K562 (cell line): Measurements from ENCODE around the gene ARMC2. TPM values are rescaled to one million over a fixed set of nuclear protein-coding genes. Genes with fewer than 3 reads are reported as not detected.

ENCODE experiments used
- ATAC-seq: fragments of 200-7000 bp; cut with Tn5 transposase; 3 replicates; pipeline ENCODE4 v1.9.1; 2020; ENCODE audit warnings: moderate library complexity
- BruUV-seq: library from RNA; stranded (reverse); fragments of 400-500 nt; replicated peaks from 2 replicates; lab custom pipeline; 2021; lab: Mats Ljungman, UMichigan
- CTCF ChIA-PET: fragments of 300-600 bp; formaldehyde crosslinking; extraction: SDS; loops from one replicate; lab custom pipeline; 2021; ENCODE audit warnings: low intra/inter-chr PET ratio; lab: Yijun Ruan, JAX
- POLR2A ChIA-PET: fragments of 300-600, 350-650 bp; sonication (Branson Sonifier 250); formaldehyde crosslinking; extraction: SDS; loops from one replicate; lab custom pipeline; 2021; ENCODE audit warnings: antibody characterized with exemption, inconsistent platforms; lab: Yijun Ruan, JAX
- DNase-seq, 4 experiments: peaks; one replicate each; pipeline versions ENCODE4 v3.0.0 to v3.0.0-alpha.2; 2011 to 2018; ENCODE audit warnings: low spot score in 3 of 4, mixed read lengths in 3 of 4; ENCODE audit errors: extremely low read depth in 1 of 4
- FAIRE-seq: peaks from 2 replicates; lab custom pipeline; 2011; peaks lifted over from hg19 to GRCh38; lab: Jason Lieb, UNC
- H2AFZ ChIP-seq: 2 replicates; pipeline ENCODE4 v1.6.0; 2011; ENCODE audit warnings: low read depth, low read length, control low read depth, inconsistent platforms
- H3K27ac ChIP-seq: fragments of 200-600 bp; 3 replicates; pipeline ENCODE4 v1.8.0; 2011; ENCODE audit warnings: low read depth, mild to moderate bottlenecking, control low read depth, inconsistent platforms, low read length, moderate library complexity, mixed read lengths; ENCODE audit errors: extremely low read depth
- H3K27me3 ChIP-seq, 2 experiments: fragments of 300-600 bp in 1 of 2; 2 replicates in 1 of 2; 3 replicates in 1 of 2; pipeline versions ENCODE4 v1.6.0 to v1.8.0; 2011; ENCODE audit warnings: inconsistent platforms in 2 of 2, low read length in 2 of 2, mild to moderate bottlenecking in 1 of 2, mixed read lengths in 1 of 2, moderate library complexity in 1 of 2; ENCODE audit not compliant: control insufficient read depth in 2 of 2, insufficient read depth in 2 of 2
- H3K36me3 ChIP-seq: fragments of 300-600 bp; 3 replicates; pipeline ENCODE4 v1.8.0; 2011; ENCODE audit warnings: mild to moderate bottlenecking, low read length, inconsistent platforms; ENCODE audit not compliant: control insufficient read depth, insufficient read depth
- H3K4me1 ChIP-seq, 2 experiments: fragments of 200-600 bp in 1 of 2; replicated peaks in 1 of 2; 2 replicates in 1 of 2; 3 replicates in 1 of 2; pipeline versions ENCODE4 v1.5.1 to v1.8.0; 2011; ENCODE audit warnings: inconsistent platforms in 2 of 2, low read length in 2 of 2, mild to moderate bottlenecking in 1 of 2, mixed read lengths in 1 of 2, moderate library complexity in 1 of 2; ENCODE audit not compliant: control insufficient read depth in 2 of 2, insufficient read depth in 2 of 2
- H3K4me2 ChIP-seq: 2 replicates; pipeline ENCODE4 v1.6.1; 2011; ENCODE audit warnings: low read length, control low read depth, inconsistent platforms, mixed read lengths; ENCODE audit not compliant: insufficient read depth
- H3K4me3 ChIP-seq: fragments of 200-600 bp; sonication (generic), shearing (Covaris generic); 2 replicates; pipeline ENCODE4 v1.5.1; 2016; ENCODE audit warnings: control low read depth, inconsistent platforms
- H3K79me2 ChIP-seq: fragments of 200-600 bp; 3 replicates; pipeline ENCODE4 v1.8.0; 2011; ENCODE audit warnings: low read length, inconsistent platforms; ENCODE audit not compliant: control insufficient read depth, insufficient read depth
- H3K9ac ChIP-seq, 2 experiments: 2 replicates each; pipeline versions ENCODE4 v1.6.0 to v1.6.1; 2011; ENCODE audit warnings: low read depth in 2 of 2, low read length in 2 of 2, control low read depth in 1 of 2, inconsistent platforms in 1 of 2, mild to moderate bottlenecking in 1 of 2, mixed read lengths in 1 of 2; ENCODE audit not compliant: insufficient read depth in 1 of 2
- H3K9me1 ChIP-seq: one replicate; pipeline ENCODE4 v1.6.0; 2011; ENCODE audit warnings: inconsistent platforms, mild to moderate bottlenecking, low read length, moderate library complexity; ENCODE audit not compliant: control insufficient read depth, insufficient read depth
- H3K9me3 ChIP-seq: replicated peaks from 2 replicates; pipeline ENCODE4 v1.5.1; 2011; ENCODE audit warnings: low read depth, low read length, inconsistent platforms; ENCODE audit not compliant: control insufficient read depth, insufficient read depth
- H4K20me1 ChIP-seq: replicated peaks from 2 replicates; pipeline ENCODE4 v1.6.1; 2011; ENCODE audit warnings: low read length, inconsistent platforms, mixed read lengths; ENCODE audit not compliant: control insufficient read depth, insufficient read depth
- ARNT ChIP-seq, 2 experiments: fragments of 450-650 bp; IDR thresholded peaks; 2 replicates each; pipeline ENCODE4 v1.6.1; 2016; ENCODE audit warnings: mild to moderate bottlenecking in 1 of 2
- ESRRA ChIP-seq: fragments of 450-650 bp; IDR thresholded peaks from 2 replicates; pipeline ENCODE4 v1.6.1; 2014; ENCODE audit warnings: low read depth, mild to moderate bottlenecking, moderate library complexity, borderline replicate concordance
- FIP1L1 ChIP-seq: fragments of 200-400 bp; formaldehyde crosslinking; IDR thresholded peaks from 2 replicates; pipeline ENCODE4 v1.6.1; 2018; ENCODE audit warnings: mild to moderate bottlenecking, low read depth, low read length; ENCODE audit not compliant: poor library complexity, severe bottlenecking
- HDAC3 ChIP-seq: fragments of 450-650 bp; IDR thresholded peaks from 2 replicates; pipeline ENCODE4 v1.6.1; 2018; ENCODE audit warnings: borderline replicate concordance, mild to moderate bottlenecking, moderate library complexity; ENCODE audit not compliant: partially characterized antibody
- MEIS2 ChIP-seq: fragments of 450-650 bp; IDR thresholded peaks from 2 replicates; pipeline ENCODE4 v1.6.1; 2014; ENCODE audit warnings: mild to moderate bottlenecking; ENCODE audit not compliant: partially characterized antibody
- NUFIP1 ChIP-seq: fragments of 450-650 bp; IDR thresholded peaks from 2 replicates; pipeline ENCODE4 v1.6.1; 2018; ENCODE audit not compliant: partially characterized antibody
- POLR3G ChIP-seq: IDR thresholded peaks from 2 replicates; pipeline ENCODE4 v1.6.1; 2011; ENCODE audit not compliant: insufficient read length, insufficient replicate concordance; ENCODE audit errors: extremely low read depth
- SLC30A9 ChIP-seq: fragments of 250-450 bp; sonication (Bioruptor Pico); IDR thresholded peaks from 2 replicates; pipeline ENCODE4 v1.8.0; 2022; ENCODE audit warnings: mild to moderate bottlenecking, moderate library complexity
- ZNF124 ChIP-seq: sonication (generic); formaldehyde crosslinking; IDR thresholded peaks from 2 replicates; pipeline ENCODE4 v1.8.1; 2022; ENCODE audit warnings: missing genetic modification reagents
- WGBS: fragments of 100-300 bp; shearing (Covaris generic); methylation state at CpG from one replicate; pipeline ENCODE4 v1.1.6; 2016; ENCODE audit warnings: low coverage, mixed read lengths; ENCODE audit not compliant: insufficient coverage; ENCODE audit errors: missing lambda C conversion rate; 5-methylcytosine and 5-hydroxymethylcytosine counted together
- in situ Hi-C: fragments of 300-500 bp; cut with MboI; formaldehyde crosslinking; loops from 4 replicates; pipeline ENCODE4 v1.15.0; 2018; ENCODE audit warnings: inconsistent platforms, mixed read lengths
- intact Hi-C: fragments of 100-400 bp; cut with micrococcal nuclease; formaldehyde crosslinking; loops from 2 replicates; pipeline ENCODE4 v1.14.2; 2022
- polyA plus RNA-seq, 8 experiments: library from polyadenylated mRNA; depleted of rRNA in 4 of 8; stranded (reverse) in 5 of 8; unstranded in 3 of 8; fragments of >200 nt; fragmentation: Nextera tagmentation in 2 of 8; fragmentation: Illumina TruSeq in 1 of 8; extraction: Ambion mirVana in 2 of 8; extraction: Trizol in 1 of 8; gene quantifications; 2 replicates each; pipeline versions ENCODE4 v1.2.1 to v1.2.3, GENCODE V29; 2011 to 2014; ENCODE audit warnings: inconsistent platforms in 1 of 8, missing spikeins in 1 of 8
- total RNA-seq, 7 experiments: library from RNA; depleted of rRNA in 6 of 7; stranded (reverse); fragments of >200 nt in 6 of 7; fragmentation: Illumina TruSeq in 2 of 7; extraction: Trizol in 2 of 7; gene quantifications; 2 replicates each; pipeline versions ENCODE4 v1.2.1 to v1.2.3, GENCODE V29; 2011 to 2021; ENCODE audit warnings: low replicate concordance in 1 of 7

The ARMC2 gene
- total and polyA plus RNA-seq, 9 of the 15 experiments (the other 6 are each of a cell fraction or from before 2014, with no cell fraction given) = 0.14 to 3.0 (median 0.82) TPM

DNA sequence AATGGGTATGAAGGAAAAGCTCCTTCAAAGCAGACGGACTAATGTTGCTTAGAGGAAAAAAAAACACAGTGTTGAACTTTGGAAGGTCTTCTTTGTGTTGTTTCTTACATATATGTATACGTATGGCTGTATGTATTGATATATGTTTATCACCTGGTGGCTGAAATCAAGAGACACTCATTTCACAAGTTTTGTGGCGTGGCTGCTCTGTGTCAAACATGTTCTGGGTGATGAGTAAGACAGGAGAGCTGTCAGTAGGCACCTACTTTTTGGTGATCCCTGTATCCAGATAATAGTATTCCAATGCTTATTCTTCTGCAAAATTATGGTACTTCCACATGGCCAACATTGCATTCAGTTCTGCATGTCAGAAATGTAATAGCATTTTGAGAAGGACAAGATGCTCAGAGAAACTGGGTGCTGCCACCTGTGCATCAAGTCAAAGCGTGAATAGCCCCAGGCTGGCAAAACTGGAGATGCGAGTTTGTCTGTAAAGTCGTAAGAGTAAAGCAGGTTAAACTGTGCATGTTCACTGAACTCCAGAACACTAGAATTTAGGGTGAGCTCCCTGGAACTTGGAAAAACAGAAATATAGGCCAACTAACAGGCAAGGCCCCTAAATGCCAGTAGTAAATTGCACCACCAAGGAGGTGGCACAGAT is 67.9 kb downstream of the ARMC2 start:
- no peaks in the 10 kb centered on the region for H3K9me1 ChIP-seq
- H3K27me3 ChIP-seq = peaks cover 10 to 24% of the 10 kb centered on the region in 2 experiments; a peak in 3 of 5 replicates
- no peak overlapping the region for H3K4me2 ChIP-seq
- ATAC-seq (no peak), FAIRE-seq (no peak), DNase-seq (no peak)
- no peaks in the 10 kb centered on the region; a peak in 1 of 5 replicates for H3K4me1 ChIP-seq
- H3K79me2 ChIP-seq = no peaks in the 10 kb centered on the region
- no peak overlapping the region for H3K4me3 ChIP-seq
- no peak overlapping the region for H2AFZ ChIP-seq
- intact Hi-C loops = loop anchor here (10.0 kb wide), 1 partner anchor 479 kb away; no protein-coding TSS in a partner anchor
- ChIA-PET POLR2A (no interaction called here), CTCF (no interaction called here)
- 2% methylated on average over 6 of the region's 6 CpGs for WGBS
- no peak overlapping the region for H3K27ac ChIP-seq
- in situ Hi-C loops = loop anchor here (25.0 kb wide), 1 partner anchor 146 kb away; no protein-coding TSS in a partner anchor
- H4K20me1 ChIP-seq = no peaks in the 10 kb centered on the region
- H3K9ac ChIP-seq = no peak overlapping the region
- H3K36me3 ChIP-seq = no peaks in the 10 kb centered on the region
- BruUV-seq = no TSS peak
- H3K9me3 ChIP-seq = no peaks in the 10 kb centered on the region
- TF ChIP-seq ESRRA = no peak
- TF ChIP-seq NUFIP1 = no peak
- TF ChIP-seq FIP1L1 = no peak
- no peak for TF ChIP-seq ZNF124 (CRISPR knock-in tag)
- no peak for TF ChIP-seq MEIS2
- no peak for TF ChIP-seq POLR3G
- TF ChIP-seq SLC30A9 (CRISPR knock-in tag) = no peak
- TF ChIP-seq ARNT (IDR thresholded peaks at IDR 0.05) = no peak
- no peak for TF ChIP-seq HDAC3
